GM21529 (cell line): ENCODE measurements around the gene SEMA5B.

Experiments used
- ATAC-seq: cut with Tn5 transposase; IDR thresholded peaks from one replicate; pipeline ENCODE4 v1.9.1; 2021; ENCODE audit not compliant: unreplicated experiment

Gene SEMA5B

DNA sequence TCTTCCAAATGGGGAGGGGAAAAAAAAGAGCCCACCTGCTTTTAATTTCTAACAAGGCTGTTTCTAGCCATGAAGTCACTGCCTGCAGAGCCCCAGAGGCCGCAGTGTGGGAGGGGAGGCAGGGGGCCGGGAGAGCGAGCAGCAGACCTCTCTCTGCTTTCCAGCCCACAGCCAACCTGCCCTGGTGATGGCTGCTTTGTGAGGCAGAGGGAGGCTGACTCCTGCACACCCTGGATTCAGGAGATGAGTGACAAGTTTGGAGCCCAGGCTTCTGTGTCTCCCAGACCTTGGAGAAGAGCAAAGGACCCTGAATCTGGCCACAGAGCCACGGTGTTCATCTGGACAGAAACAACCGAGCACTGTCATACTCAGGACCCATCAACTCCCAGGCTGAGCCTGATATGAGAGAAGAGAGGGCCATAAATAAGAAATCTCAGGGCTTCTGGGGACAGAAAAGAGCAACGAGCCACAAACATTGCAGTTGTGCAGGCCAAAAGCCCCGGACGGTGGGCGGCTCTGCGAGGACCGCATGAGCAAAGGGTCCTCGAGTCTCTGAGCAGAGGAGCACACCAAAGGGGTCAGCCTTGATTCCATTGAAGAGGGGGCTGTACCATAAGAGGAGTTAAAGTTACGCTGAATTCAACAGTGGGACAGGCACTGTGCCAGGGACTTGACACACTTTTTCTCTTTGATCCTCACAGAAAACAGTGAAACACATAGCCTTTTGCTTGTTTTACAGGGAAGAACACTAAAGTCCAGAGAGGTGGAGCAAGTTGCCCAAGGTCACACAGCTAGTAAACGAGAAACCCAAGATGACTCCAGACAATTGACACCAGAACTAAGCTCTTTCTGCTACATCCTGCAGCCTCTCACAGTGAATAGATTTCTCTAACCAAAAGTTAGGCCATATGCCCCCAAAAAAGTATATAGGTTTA is 97.2 kb downstream of the SEMA5B start:
- ATAC-seq: no peak

DNA sequence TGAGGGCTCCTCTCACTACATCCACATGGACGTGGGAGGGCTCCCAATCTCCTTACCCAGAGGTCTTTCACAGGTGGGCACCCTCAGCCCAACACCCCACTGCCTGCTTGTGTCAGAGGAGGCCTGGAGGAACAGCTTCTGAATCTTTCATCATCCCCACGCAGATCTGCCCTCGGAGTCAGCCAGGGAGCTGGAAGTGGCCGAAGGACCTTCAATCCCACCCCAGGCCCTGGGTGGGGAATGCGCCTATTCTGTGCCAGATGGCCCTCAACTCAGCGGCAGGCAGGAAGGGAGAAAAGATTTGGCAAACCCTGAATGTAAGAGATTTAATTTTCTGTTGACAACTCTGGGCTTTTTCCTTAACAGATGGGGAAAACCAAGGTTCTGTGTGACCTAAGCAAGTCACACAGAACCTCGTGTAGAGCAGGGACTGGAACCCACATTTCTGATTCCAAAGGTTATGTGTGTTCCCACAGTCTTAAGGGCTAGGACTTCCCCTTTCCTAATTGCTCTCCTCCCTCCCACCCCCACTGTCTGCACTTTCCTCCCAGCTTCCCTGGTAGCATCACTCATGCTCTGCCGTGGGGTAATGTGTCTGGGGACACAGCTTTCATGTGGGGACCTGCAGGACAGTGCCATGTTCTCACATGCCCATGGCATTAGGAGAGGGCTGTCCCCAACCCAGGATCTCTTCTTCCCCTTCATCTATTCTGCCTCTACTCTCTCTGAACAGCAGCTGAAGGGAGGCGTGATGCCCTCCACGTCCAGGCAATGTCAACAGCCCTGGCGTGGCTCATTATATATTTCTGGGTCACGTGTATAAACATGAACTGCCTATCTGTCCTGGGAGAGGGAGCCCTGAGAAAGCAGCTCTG is 98.1 kb downstream of the SEMA5B start:
- ATAC-seq: no peak

DNA sequence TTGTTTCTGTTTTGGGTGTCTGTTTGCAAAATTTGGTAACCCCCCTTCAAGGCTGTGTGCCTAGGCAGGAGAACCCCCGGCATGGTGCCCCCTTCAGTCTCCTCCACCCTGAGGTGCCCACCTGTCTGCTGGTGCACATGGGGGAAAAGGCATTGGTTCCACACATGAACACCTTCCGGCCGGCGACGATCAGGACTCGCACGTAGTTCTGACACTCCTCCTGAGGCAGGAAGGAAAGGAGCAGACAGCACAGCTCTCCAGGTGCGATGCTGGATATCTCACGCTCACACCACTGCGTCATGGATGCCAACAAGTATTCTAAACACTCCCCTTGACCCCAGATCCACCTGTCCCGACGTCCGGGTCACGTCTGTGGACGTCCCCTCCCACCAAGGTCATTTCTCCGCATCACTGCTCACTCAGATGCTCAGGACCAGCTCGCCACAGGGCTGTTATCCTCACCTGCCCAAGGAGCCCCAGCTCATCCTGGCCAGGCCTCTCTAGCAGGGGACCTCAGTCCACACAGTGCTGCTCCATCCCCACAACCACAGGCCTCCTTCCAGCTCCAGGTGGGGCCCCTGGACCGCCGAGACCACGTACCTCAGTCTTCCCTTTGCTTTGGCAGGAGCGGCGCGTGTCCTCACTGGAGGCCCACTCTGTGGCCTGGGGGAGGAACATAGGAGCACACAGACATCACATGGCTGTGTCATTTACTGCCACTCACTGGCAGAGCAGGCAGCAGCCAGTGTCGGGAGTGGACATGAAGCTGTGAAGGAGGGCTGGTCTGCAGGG is 99.0 kb downstream of the SEMA5B start:
- no peak for ATAC-seq

DNA sequence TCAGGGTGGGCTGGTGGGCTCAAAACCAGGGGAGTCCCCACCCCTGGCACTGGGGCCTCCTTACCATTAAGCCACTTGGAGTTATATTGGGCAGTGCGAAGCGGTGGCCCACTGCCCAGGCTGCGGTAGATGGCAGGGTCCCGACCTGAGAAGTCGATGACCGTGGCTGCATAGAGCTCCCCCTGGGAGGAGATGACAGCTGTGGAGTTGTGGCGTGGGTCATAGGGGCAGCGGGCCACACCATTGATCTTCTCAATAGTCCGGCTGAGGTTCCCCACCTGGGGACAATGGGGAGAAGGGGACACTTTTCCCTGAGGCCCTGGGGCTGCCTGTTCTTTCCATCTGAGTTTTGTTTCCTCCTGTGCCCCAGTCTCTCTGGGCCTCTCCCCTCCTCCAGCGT is 99.8 kb downstream of the SEMA5B start:
- no peak for ATAC-seq

GRCh38 chr3:122926811-122927210 is 100.8 kb downstream of the SEMA5B start:
- no peak for ATAC-seq

- no peak for ATAC-seq
These were observed 101.2 kb downstream of the SEMA5B start for GRCh38 chr3:122926322-122926721.

- no peak for ATAC-seq
These were observed 101.8 kb downstream of the SEMA5B start for GRCh38 chr3:122925756-122926155.

DNA sequence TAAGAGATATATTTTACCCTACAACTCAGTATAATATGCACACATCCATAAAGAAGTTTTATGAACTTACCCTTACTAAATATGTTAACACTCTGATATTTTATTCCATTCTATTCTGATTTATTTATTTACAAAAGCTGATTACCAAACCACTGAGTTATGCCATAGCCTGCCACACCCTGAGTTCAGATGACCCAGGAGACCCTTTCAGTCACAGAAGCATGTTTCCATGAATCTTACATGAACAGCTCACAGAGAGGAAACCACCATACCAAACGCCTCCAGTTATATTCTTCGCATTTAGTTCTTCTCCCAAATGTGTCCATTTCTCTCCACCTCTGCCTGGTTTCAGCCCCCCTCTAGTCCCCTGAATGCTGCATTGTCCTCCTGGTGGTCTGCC is 103.5 kb downstream of the SEMA5B start:
- ATAC-seq: no peak

GRCh38 chr3:122923611-122924010 is 104.0 kb downstream of the SEMA5B start:
- no peak for ATAC-seq

DNA sequence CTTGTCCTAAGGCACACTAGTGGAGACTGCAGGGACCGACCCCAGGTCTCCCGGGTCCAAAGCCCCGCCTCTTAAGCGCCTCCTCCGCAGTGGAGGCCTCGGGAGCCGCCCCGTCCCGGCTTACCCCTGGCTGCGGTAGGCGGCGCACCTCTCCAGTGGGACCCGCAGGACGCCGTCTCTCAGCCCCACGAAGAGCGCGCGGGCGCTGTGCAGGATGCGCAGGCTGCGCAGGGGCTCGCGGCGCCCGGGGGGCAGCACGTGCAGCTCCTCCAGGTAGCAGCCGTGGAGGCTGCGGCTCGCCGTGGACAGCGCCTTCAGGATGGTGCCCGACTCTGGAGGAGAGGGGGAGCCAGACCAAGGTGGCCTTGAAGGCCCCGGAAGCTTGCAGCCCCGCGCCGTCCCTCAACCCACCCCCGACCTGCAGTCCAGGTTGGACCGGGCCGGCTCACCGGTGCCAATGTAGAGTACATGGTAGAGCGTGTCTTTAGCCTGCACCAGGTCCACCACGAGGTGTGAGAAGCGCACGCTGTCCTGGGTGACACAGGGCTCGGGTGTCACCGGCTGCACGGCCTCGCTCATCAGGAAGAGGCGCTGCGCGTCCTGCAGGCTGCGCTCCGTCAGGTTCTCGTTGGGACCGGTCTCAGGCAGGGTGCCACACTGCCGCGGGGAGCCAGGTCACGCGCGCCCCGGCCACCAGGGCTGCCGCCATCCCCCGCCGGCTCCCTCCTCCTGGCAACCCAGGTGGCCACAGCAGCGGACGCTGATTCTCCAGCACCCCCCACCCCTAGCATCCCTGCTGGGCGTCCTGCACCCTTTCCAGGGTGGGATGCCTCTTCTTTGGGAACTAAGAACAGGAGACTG is 105.5 kb downstream of the SEMA5B start:
- ATAC-seq: peak; percentile 57

- ATAC-seq: no peak
These were observed 106.6 kb downstream of the SEMA5B start for GRCh38 chr3:122920986-122921385.

DNA sequence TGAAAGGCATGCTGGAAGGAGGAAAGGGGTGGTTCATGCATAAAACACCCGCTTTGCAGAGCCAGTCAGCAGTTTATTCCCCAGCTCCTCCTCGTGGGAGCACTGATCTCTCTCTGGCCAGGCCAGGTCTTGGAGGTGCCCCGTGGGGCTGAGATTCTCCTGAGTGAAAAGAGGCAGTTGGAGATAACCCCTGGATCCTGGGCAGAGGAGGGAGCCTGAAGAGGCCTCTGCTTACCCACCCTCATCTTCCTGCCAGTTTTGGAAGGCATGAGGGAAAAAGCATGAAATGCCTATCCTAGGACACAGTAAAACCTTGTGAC is 108.3 kb downstream of the SEMA5B start:
- no peak for ATAC-seq

GRCh38 chr3:122918576-122919290 is 108.8 kb downstream of the SEMA5B start:
- no peak for ATAC-seq

- no peak for ATAC-seq
These were observed 110.2 kb downstream of the SEMA5B start for GRCh38 chr3:122917412-122917811.

DNA sequence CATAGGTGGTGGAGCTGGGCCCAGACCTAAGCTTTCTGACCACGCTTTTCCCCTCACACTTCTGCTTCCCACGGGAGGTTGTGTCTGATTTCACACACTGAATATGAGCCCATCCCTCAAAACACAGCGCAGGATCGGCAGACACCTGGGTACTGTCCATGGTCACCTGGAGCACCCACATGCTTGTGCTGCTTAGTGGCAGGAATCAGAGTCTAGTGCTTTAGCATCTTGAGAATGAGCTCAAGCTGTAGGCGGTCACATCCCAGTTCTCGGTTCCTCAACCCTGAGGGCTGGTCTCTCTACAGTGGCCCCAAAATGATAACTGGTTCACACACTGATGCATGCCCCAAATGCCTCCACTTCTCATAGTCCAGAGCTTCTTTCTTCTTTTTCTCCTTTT is 111.0 kb downstream of the SEMA5B start:
- no peak for ATAC-seq

DNA sequence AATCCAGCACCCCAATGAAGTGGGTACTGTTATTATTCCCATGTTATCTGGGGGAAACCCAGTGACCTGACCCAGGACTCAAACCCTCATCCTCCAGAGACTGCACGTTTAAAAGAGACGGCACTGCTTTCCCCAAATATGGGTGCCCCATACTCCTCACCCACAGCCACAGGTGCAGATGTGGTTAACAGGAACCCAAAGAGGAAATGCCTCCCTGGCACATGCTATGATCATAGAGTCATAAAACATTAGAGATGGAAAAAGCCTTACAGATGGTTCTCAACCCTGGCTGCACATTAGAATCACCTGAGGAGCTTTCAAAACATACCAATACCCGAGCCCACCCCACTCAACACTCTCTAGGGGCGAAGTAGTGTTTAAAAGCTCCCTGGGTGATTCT is 111.5 kb downstream of the SEMA5B start:
- no peak for ATAC-seq

- ATAC-seq: no peak
These were observed 112.1 kb downstream of the SEMA5B start for GRCh38 chr3:122915300-122916055.

GRCh38 chr3:122913539-122914100 is 113.9 kb downstream of the SEMA5B start:
- ATAC-seq: no peak
